ENCODE data around the gene CTDSP2.

The CTDSP2 gene

GRCh38 chr12:57894399-57895292, 48.1 kb upstream of the CTDSP2 start:
- Histone ChIP-seq H3K4me3 (replicated peaks; ENCODE audit: insufficient read depth, low read length) (no peak overlapping the region), H3K27me3 (ENCODE audit: insufficient read depth, poor library complexity, severe bottlenecking) (peaks cover 2% of the 10 kb centered on the region), H3K27ac (replicated peaks) (peak overlapping the region; percentile 75)
- no peak for DNase-seq (ENCODE audit: low read depth in 1 of 2, low spot score in 1 of 2)
- TF ChIP-seq REST (IDR thresholded peaks at IDR 0.05; ENCODE audit: insufficient replicate concordance, low read depth) (no peak), POLR2AphosphoS5 (IDR thresholded peaks at IDR 0.05; ENCODE audit: low read depth) (no peak), SPI1 (IDR thresholded peaks at IDR 0.05; ENCODE audit: borderline replicate concordance, low read depth) (no peak), CTCF (IDR thresholded peaks at IDR 0.05; ENCODE audit: insufficient read depth, low read length) (no peak), GABPA (IDR thresholded peaks at IDR 0.05; ENCODE audit: low read depth) (no peak)

GRCh38 chr12:57893431-57894353, 47.2 kb upstream of the CTDSP2 start:
- Histone ChIP-seq H3K27ac (replicated peaks) (peak overlapping the region; percentile 75), H3K4me3 (replicated peaks; ENCODE audit: insufficient read depth, low read length) (no peak overlapping the region), H3K27me3 (ENCODE audit: insufficient read depth, poor library complexity, severe bottlenecking) (peaks cover 2% of the 10 kb centered on the region)
- DNase-seq (ENCODE audit: low read depth in 1 of 2, low spot score in 1 of 2) = peak; percentile 35 to 83
- TF ChIP-seq CTCF (IDR thresholded peaks at IDR 0.05; ENCODE audit: insufficient read depth, low read length) (no peak), SPI1 (IDR thresholded peaks at IDR 0.05; ENCODE audit: borderline replicate concordance, low read depth) (no peak), POLR2AphosphoS5 (IDR thresholded peaks at IDR 0.05; ENCODE audit: low read depth) (peak; percentile 54; the same call in 1 of the 2 replicates), REST (IDR thresholded peaks at IDR 0.05; ENCODE audit: insufficient replicate concordance, low read depth) (peak; percentile 12), GABPA (IDR thresholded peaks at IDR 0.05; ENCODE audit: low read depth) (no peak)

GRCh38 chr12:57892232-57892972, 45.9 kb upstream of the CTDSP2 start:
- DNase-seq (ENCODE audit: low read depth in 1 of 2, low spot score in 1 of 2) = peak in 1 of 2 experiments; percentile 28
- Histone ChIP-seq H3K27me3 (ENCODE audit: insufficient read depth, poor library complexity, severe bottlenecking) (peaks cover 2% of the 10 kb centered on the region), H3K4me3 (replicated peaks; ENCODE audit: insufficient read depth, low read length) (no peak overlapping the region), H3K27ac (replicated peaks) (peak overlapping the region; percentile 75; the same call in 1 of the 2 replicates)
- TF ChIP-seq REST (IDR thresholded peaks at IDR 0.05; ENCODE audit: insufficient replicate concordance, low read depth) (no peak), SPI1 (IDR thresholded peaks at IDR 0.05; ENCODE audit: borderline replicate concordance, low read depth) (peak; percentile 72; the same call in 1 of the 2 replicates)
